Heart right ventricle (tissue), 16 donors: Measurements from ENCODE around the gene DMRT1. TPM values are rescaled to one million over a fixed set of nuclear protein-coding genes. Genes with fewer than 3 reads are reported as not detected.

ENCODE experiments used
- ATAC-seq, 8 donors: fragments of 200-7000 bp; cut with Tn5 transposase; one replicate each; pipeline ENCODE4 v1.9.1; 2020; ENCODE audit warnings: mild to moderate bottlenecking in 8 of 8, moderate library complexity in 8 of 8, moderate number of reproducible peaks in 1 of 8
- DNase-seq, 2 donors: peaks; one replicate each; pipeline ENCODE4 v3.0.0-alpha.2; 2020
- H3K27ac ChIP-seq, 10 donors: fragments of 200-600 bp; sonication (generic) in 2 of 10; one replicate each; pipeline versions ENCODE4 v1.5.0 to v1.8.0; 2020 to 2022; ENCODE audit warnings: mild to moderate bottlenecking in 3 of 10
- H3K27me3 ChIP-seq, 7 donors: fragments of 200-600 bp; one replicate each; pipeline ENCODE4 v1.8.0; 2021 to 2022; ENCODE audit warnings: mild to moderate bottlenecking in 2 of 7
- H3K36me3 ChIP-seq, 9 donors: fragments of 200-600 bp; sonication (generic) in 1 of 9; one replicate each; pipeline versions ENCODE4 v1.5.0 to v1.8.0; 2020 to 2022; ENCODE audit warnings: mild to moderate bottlenecking in 2 of 9
- H3K4me1 ChIP-seq, 9 donors: fragments of 200-600 bp; sonication (generic) in 1 of 9; one replicate each; pipeline versions ENCODE4 v1.5.0 to v1.8.0; 2020 to 2022; ENCODE audit warnings: mild to moderate bottlenecking in 4 of 9
- H3K4me3 ChIP-seq, 10 donors: fragments of 200-600 bp; sonication (generic) in 2 of 10; one replicate each; pipeline versions ENCODE4 v1.5.0 to v1.8.0; 2020 to 2022; ENCODE audit warnings: mild to moderate bottlenecking in 7 of 10, moderate library complexity in 2 of 10
- H3K9me3 ChIP-seq, 11 donors: fragments of 200-600 bp in 10 of 11; sonication (generic) in 2 of 11; one replicate each; pipeline versions ENCODE4 v1.5.0 to v1.8.0; 2013 to 2022; ENCODE audit warnings: mild to moderate bottlenecking in 2 of 11, control low read depth in 1 of 11, moderate library complexity in 1 of 11
- CTCF ChIP-seq, 9 donors: fragments of 200-600 bp; sonication (generic) in 2 of 9; IDR thresholded peaks; one replicate each; pipeline versions ENCODE4 v1.5.0 to v1.8.0; 2021 to 2022; ENCODE audit warnings: antibody characterized with exemption in 9 of 9, mild to moderate bottlenecking in 5 of 9, moderate library complexity in 1 of 9
- WGBS, 2 donors: extraction: QIAGEN DNeasy Blood & Tissue Kit; methylation state at CpG; one replicate each; pipeline ENCODE4 v1.1.7; 2013; ENCODE audit warnings: inconsistent platforms in 1 of 2; 5-methylcytosine and 5-hydroxymethylcytosine counted together
- intact Hi-C, 10 donors: fragments of 100-400 bp; cut with DNase I; formaldehyde crosslinking; loops; one replicate each; pipeline versions ENCODE4 v1.11.1 to v1.14.2; 2022
- polyA plus RNA-seq, 2 donors: library from polyadenylated mRNA; stranded (reverse); fragments of 200-250 nt; gene quantifications; one replicate each; pipeline ENCODE4 v1.2.3, GENCODE V29; 2013
- total RNA-seq, 10 donors: library from RNA; stranded (reverse); fragmentation: NEBNext Ultra II Directional in 3 of 10; extraction: Animal tissue kit (Norgen Biotek cat#: 25700) in 3 of 10; gene quantifications; one replicate each; pipeline versions ENCODE4 v1.2.1 to v1.2.4, GENCODE V29; 2021 to 2023
- donor health status: Arrhythmogenic right ventricular cardiomyopathy.
- donor health status: ischemic (EF 13 %, LVEDD 7.1; RV severe dilation, severe dysfunction).
- donor health status: healthy with polysubstance abuse.
- donor health status: DM: no; HTN: yes; CAD: no.
- donor health status: DM: no; HTN: no; CAD: no.
- donor health status: ischemic (EF 25% LVEDD 6.9; RV normal size, moderate dysfunction).
- donor health status: ischemic (EF 25% LVEDD 5.7; RV mildly dilated, moderate dysfunction).
- donor health status: healthy.
- donor health status: DM: yes; HTN: yes; CAD: no.
- donor health status: Ischemic cardiomyopathy.
- donor health status: ischemic (EF 35%, LVEDD 5.7; RV mildly dilated, moderate dysfunction).
- donor health status: nonischemic (EF 11% LVEDD 7.7; RV severe dilation, severe dysfunction).
- donor health status: DM: yes; HTN: yes; CAD: no.
- donor health status: PGD.
- donor health status: ischemic (EF 29% LVEDD 5.4; RV normal size, mild dysfunction).
- donor health status: nonischemic (EF 23%, LVEDD 6.1; RV moderate dilation, normal function).

The DMRT1 gene
- total and polyA plus RNA-seq, 12 donors = not detected

- WGBS, 2 donors = 79 to 86% methylated on average over 7 of the region's 7 CpGs
- H3K9me3 ChIP-seq = no peaks in the 10 kb centered on the region
- H3K27me3 ChIP-seq = peaks cover 0 to 41% (median 21%) of the 10 kb centered on the region in 7 donors
- ATAC-seq (no peak), DNase-seq (no peak)
- no peaks in the 10 kb centered on the region for H3K36me3 ChIP-seq
- peaks cover 0 to 6% (median 0%) of the 10 kb centered on the region in 9 donors for H3K4me1 ChIP-seq
- intact Hi-C loops = no loop called here
- no peak overlapping the region for H3K27ac ChIP-seq
- H3K4me3 ChIP-seq = no peak overlapping the region
- TF ChIP-seq CTCF (IDR thresholded peaks at IDR 0.05) = no peak
These were observed 39.2 kb downstream of the DMRT1 start for GRCh38 chr9:880725-881124.

- H3K9me3 ChIP-seq = no peaks in the 10 kb centered on the region
- no peak overlapping the region for H3K27ac ChIP-seq
- no peaks in the 10 kb centered on the region for H3K36me3 ChIP-seq
- ATAC-seq (no peak), DNase-seq (no peak)
- WGBS, 2 donors = 46 to 52% methylated on average over 4 of the region's 4 CpGs
- no peak overlapping the region for H3K4me3 ChIP-seq
- H3K27me3 ChIP-seq = peaks cover 0 to 37% (median 8%) of the 10 kb centered on the region in 7 donors
- intact Hi-C loops = no loop called here
- peaks cover 0 to 6% (median 0%) of the 10 kb centered on the region in 9 donors for H3K4me1 ChIP-seq
- no peak for TF ChIP-seq CTCF (IDR thresholded peaks at IDR 0.05)
These were observed 41.0 kb downstream of the DMRT1 start for GRCh38 chr9:882416-882924.

GRCh38 chr9:883011-883410 lies 41.5 kb downstream of the DMRT1 start:
- WGBS, 2 donors = 58 to 70% methylated on average over 8 of the region's 8 CpGs
- ATAC-seq = no peak
- TF ChIP-seq CTCF (IDR thresholded peaks at IDR 0.05) = no peak
- no peak for DNase-seq
- Histone ChIP-seq H3K27ac (no peak overlapping the region), H3K9me3 (no peaks in the 10 kb centered on the region), H3K27me3 (peaks cover 0 to 36% (median 8%) of the 10 kb centered on the region in 7 donors), H3K4me1 (peaks cover 0 to 6% (median 0%) of the 10 kb centered on the region in 9 donors), H3K4me3 (no peak overlapping the region), H3K36me3 (no peaks in the 10 kb centered on the region)
- intact Hi-C loops = no loop called here

GRCh38 chr9:886886-887285 lies 45.4 kb downstream of the DMRT1 start:
- H3K36me3 ChIP-seq = no peaks in the 10 kb centered on the region
- WGBS, 2 donors = 83 to 89% methylated on average over 6 of the region's 6 CpGs
- H3K27ac ChIP-seq = no peak overlapping the region
- H3K4me3 ChIP-seq = no peak overlapping the region
- H3K27me3 ChIP-seq = peaks cover 0 to 22% (median 8%) of the 10 kb centered on the region in 7 donors
- intact Hi-C loops = no loop called here
- no peaks in the 10 kb centered on the region for H3K4me1 ChIP-seq
- no peak for ATAC-seq
- no peak for DNase-seq
- no peaks in the 10 kb centered on the region for H3K9me3 ChIP-seq
- TF ChIP-seq CTCF (IDR thresholded peaks at IDR 0.05) = no peak
